ENCODE results near the gene C6orf89.

DNA sequence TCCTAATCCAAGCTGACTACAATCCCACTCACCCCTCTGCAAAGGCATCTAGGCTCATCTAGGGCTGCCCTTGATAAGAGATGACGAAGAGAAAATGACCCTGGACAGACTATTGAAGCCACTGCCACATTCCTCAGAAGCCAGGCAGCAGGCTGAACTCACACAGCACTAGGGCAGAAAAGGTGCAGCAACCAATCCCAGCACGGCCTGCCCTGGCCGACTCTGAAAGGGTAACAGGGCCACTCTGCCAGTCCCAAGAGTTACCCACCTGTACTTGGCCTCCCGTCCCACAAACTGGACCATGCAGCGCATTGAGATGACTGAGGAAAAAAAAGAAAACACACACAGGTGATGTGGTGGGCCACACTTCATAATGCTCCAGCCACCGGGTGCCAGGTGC lies 91.2 kb downstream of the C6orf89 start:
- TF ChIP-seq, protein P1, sequence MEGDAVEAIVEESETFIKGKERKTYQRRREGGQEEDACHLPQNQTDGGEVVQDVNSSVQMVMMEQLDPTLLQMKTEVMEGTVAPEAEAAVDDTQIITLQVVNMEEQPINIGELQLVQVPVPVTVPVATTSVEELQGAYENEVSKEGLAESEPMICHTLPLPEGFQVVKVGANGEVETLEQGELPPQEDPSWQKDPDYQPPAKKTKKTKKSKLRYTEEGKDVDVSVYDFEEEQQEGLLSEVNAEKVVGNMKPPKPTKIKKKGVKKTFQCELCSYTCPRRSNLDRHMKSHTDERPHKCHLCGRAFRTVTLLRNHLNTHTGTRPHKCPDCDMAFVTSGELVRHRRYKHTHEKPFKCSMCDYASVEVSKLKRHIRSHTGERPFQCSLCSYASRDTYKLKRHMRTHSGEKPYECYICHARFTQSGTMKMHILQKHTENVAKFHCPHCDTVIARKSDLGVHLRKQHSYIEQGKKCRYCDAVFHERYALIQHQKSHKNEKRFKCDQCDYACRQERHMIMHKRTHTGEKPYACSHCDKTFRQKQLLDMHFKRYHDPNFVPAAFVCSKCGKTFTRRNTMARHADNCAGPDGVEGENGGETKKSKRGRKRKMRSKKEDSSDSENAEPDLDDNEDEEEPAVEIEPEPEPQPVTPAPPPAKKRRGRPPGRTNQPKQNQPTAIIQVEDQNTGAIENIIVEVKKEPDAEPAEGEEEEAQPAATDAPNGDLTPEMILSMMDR (IDR thresholded peaks at IDR 0.05) = no peak
- no peak for TF ChIP-seq POLR2A (IDR thresholded peaks at IDR 0.05)

Measured in Peyer's patch (tissue), 4 donors.